Hepatocyte (in vitro differentiated cells): Measurements from ENCODE around the gene CENPP. TPM values are rescaled to one million over a fixed set of nuclear protein-coding genes. Genes with fewer than 3 reads are reported as not detected.

Source experiments
- DNase-seq: peaks from one replicate; pipeline ENCODE4 v3.0.0-alpha.2; 2016; ENCODE audit warnings: low spot score
- H2AFZ ChIP-seq: fragments of 200-600 bp; sonication (generic); 2 replicates; pipeline ENCODE4 v1.6.0; 2016; ENCODE audit warnings: antibody characterized with exemption, mild to moderate bottlenecking
- H3K27ac ChIP-seq: fragments of 200-600 bp; sonication (generic); 2 replicates; pipeline ENCODE4 v1.5.1; 2016; ENCODE audit warnings: mild to moderate bottlenecking
- H3K27me3 ChIP-seq: fragments of 200-600 bp; sonication (generic); 2 replicates; pipeline ENCODE4 v1.6.1; 2016
- H3K36me3 ChIP-seq: fragments of 200-600 bp; sonication (generic); replicated peaks from 2 replicates; pipeline ENCODE4 v1.5.1; 2016; ENCODE audit warnings: low read depth; ENCODE audit not compliant: insufficient read depth
- H3K4me1 ChIP-seq: fragments of 200-600 bp; sonication (generic); 2 replicates; pipeline ENCODE4 v1.5.1; 2016; ENCODE audit warnings: mild to moderate bottlenecking, moderate library complexity; ENCODE audit not compliant: insufficient read depth
- H3K4me2 ChIP-seq: fragments of 200-600 bp; sonication (generic); 2 replicates; pipeline ENCODE4 v1.6.0; 2016
- H3K4me3 ChIP-seq: fragments of 200-600 bp; sonication (generic); 2 replicates; pipeline ENCODE4 v1.5.1; 2016; ENCODE audit warnings: mild to moderate bottlenecking
- H3K79me2 ChIP-seq: fragments of 200-600 bp; sonication (generic); 2 replicates; pipeline ENCODE4 v1.6.0; 2017; ENCODE audit warnings: mild to moderate bottlenecking
- H3K9me2 ChIP-seq: fragments of 200-600 bp; sonication (generic); replicated peaks from 2 replicates; pipeline ENCODE4 v1.6.0; 2017; ENCODE audit warnings: mild to moderate bottlenecking; ENCODE audit not compliant: insufficient read depth
- H3K9me3 ChIP-seq: fragments of 200-600 bp; sonication (generic); 2 replicates; pipeline ENCODE4 v1.5.1; 2016; ENCODE audit warnings: low read depth, mild to moderate bottlenecking
- H4K20me1 ChIP-seq: fragments of 200-600 bp; sonication (generic); 2 replicates; pipeline ENCODE4 v1.6.0; 2016; ENCODE audit warnings: mild to moderate bottlenecking; ENCODE audit not compliant: insufficient read depth, poor library complexity, severe bottlenecking
- EZH2 ChIP-seq: fragments of 200-600 bp; sonication (generic); IDR thresholded peaks from 2 replicates; pipeline ENCODE4 v1.6.1; 2016; ENCODE audit warnings: antibody characterized with exemption, mild to moderate bottlenecking, borderline replicate concordance
- EZH2phosphoT487 ChIP-seq: fragments of 200-600 bp; sonication (generic); IDR thresholded peaks from one replicate; pipeline ENCODE4 v1.6.1; 2018; ENCODE audit warnings: antibody characterized with exemption, mild to moderate bottlenecking, low read depth, moderate library complexity; ENCODE audit not compliant: unreplicated experiment, severe bottlenecking
- WGBS: methylation state at CpG from one replicate; pipeline ENCODE4 v1.1.6; 2016; ENCODE audit warnings: low lambda C conversion rate; ENCODE audit errors: missing lambda C conversion rate; 5-methylcytosine and 5-hydroxymethylcytosine counted together
- polyA plus RNA-seq: library from polyadenylated mRNA; unstranded; fragments of >200 nt; fragmentation: Nextera tagmentation; extraction: Ambion mirVana; gene quantifications from 2 replicates; pipeline ENCODE4 v1.2.1, GENCODE V29; 2016
- total RNA-seq: library from RNA; depleted of rRNA; stranded (reverse); fragments of >200 nt; gene quantifications from 2 replicates; pipeline ENCODE4 v1.2.3, GENCODE V29; 2014
- TF ChIP-seq, protein P1 (sequence below): fragments of 200-600 bp; sonication (generic); IDR thresholded peaks from 2 replicates; pipeline ENCODE4 v1.5.1; 2016; ENCODE audit warnings: antibody characterized with exemption, mild to moderate bottlenecking; ENCODE audit not compliant: poor library complexity

The CENPP gene
- total and polyA plus RNA-seq, 2 experiments from 2014 or later, result 5.1 to 5.9 TPM

DNA sequence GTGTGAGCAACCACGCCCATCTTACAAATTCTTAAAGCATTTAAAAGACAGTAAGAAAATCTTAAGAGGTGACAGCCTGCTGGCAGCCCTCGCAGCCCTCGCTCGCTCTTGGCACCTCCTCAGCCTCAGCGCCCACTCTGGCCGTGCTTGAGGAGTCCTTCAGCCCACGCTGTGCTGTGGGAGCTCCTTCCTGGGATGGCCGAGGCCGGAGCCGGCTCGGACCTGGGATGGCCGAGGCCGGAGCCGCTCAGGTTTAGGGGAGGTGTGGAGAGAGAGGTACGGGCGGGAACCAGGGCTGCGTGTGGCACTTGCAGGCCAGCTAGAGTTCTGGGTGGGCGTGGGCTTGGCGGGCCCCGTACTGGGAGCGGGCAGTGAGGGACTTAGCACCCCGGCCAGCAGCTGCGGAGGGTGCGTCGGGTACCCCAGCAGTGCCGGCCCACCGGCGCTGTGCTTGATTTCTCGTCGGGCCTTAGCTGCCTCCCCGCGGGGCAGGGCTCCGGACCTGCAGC is 219.3 kb downstream of the CENPP start:
- 97% methylated on average over 23 of the region's 33 CpGs for WGBS
- no peaks in the 10 kb centered on the region for H3K4me1 ChIP-seq

GRCh38 chr9:92547356-92547755 is 221.6 kb downstream of the CENPP start:
- H3K9me3 ChIP-seq, result no peaks in the 10 kb centered on the region
- TF ChIP-seq EZH2 (no peak), EZH2phosphoT487 (no peak)
- TF ChIP-seq, protein P1, sequence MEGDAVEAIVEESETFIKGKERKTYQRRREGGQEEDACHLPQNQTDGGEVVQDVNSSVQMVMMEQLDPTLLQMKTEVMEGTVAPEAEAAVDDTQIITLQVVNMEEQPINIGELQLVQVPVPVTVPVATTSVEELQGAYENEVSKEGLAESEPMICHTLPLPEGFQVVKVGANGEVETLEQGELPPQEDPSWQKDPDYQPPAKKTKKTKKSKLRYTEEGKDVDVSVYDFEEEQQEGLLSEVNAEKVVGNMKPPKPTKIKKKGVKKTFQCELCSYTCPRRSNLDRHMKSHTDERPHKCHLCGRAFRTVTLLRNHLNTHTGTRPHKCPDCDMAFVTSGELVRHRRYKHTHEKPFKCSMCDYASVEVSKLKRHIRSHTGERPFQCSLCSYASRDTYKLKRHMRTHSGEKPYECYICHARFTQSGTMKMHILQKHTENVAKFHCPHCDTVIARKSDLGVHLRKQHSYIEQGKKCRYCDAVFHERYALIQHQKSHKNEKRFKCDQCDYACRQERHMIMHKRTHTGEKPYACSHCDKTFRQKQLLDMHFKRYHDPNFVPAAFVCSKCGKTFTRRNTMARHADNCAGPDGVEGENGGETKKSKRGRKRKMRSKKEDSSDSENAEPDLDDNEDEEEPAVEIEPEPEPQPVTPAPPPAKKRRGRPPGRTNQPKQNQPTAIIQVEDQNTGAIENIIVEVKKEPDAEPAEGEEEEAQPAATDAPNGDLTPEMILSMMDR, result no peak
- no peak for DNase-seq
- H4K20me1 ChIP-seq, result no peaks in the 10 kb centered on the region
- no peaks in the 10 kb centered on the region for H3K4me1 ChIP-seq
- no peak overlapping the region for H3K4me3 ChIP-seq
- no peaks in the 10 kb centered on the region for H3K79me2 ChIP-seq
- no peaks in the 10 kb centered on the region for H3K9me2 ChIP-seq
- H3K27ac ChIP-seq, result no peak overlapping the region
- no peaks in the 10 kb centered on the region for H3K27me3 ChIP-seq
- H3K4me2 ChIP-seq, result no peak overlapping the region
- H3K36me3 ChIP-seq, result no peaks in the 10 kb centered on the region
- no peak overlapping the region for H2AFZ ChIP-seq
- WGBS, result 93% methylated on average over 3 of the region's 3 CpGs

More for the DNA sequence above, 219.3 kb downstream of the CENPP start:
- Histone ChIP-seq H3K4me3 (no peak overlapping the region), H3K9me3 (no peaks in the 10 kb centered on the region), H3K27me3 (no peaks in the 10 kb centered on the region), H3K36me3 (no peaks in the 10 kb centered on the region), H3K9me2 (no peaks in the 10 kb centered on the region), H3K4me2 (no peak overlapping the region), H4K20me1 (no peaks in the 10 kb centered on the region), H2AFZ (no peak overlapping the region), H3K27ac (no peak overlapping the region), H3K79me2 (no peaks in the 10 kb centered on the region)
- TF ChIP-seq, protein P1, result no peak
- TF ChIP-seq EZH2 (no peak), EZH2phosphoT487 (no peak)
- DNase-seq, result no peak

GRCh38 chr9:92550765-92551164 is 225.0 kb downstream of the CENPP start:
- Histone ChIP-seq H3K4me2 (no peak overlapping the region), H3K36me3 (no peaks in the 10 kb centered on the region), H2AFZ (no peak overlapping the region), H3K9me2 (no peaks in the 10 kb centered on the region), H3K4me3 (no peak overlapping the region), H3K9me3 (no peaks in the 10 kb centered on the region), H4K20me1 (no peaks in the 10 kb centered on the region), H3K27me3 (no peaks in the 10 kb centered on the region), H3K79me2 (no peaks in the 10 kb centered on the region), H3K27ac (no peak overlapping the region), H3K4me1 (no peaks in the 10 kb centered on the region)
- no peak for DNase-seq
- TF ChIP-seq, protein P1, result no peak
- TF ChIP-seq EZH2, result no peak
- 93% methylated on average over 2 of the region's 2 CpGs for WGBS
